GM23338 (cell line): ENCODE results near the gene PCSK7. TPM values are rescaled to one million over a fixed set of nuclear protein-coding genes. Genes with fewer than 3 reads are reported as not detected.
A peak's percentile ranks its signal among the peaks of the same experiment; 100 is the strongest.

Source experiments
- ATAC-seq: fragments of 200-7000 bp; cut with Tn5 transposase; 3 replicates; pipeline ENCODE4 v1.9.1; 2020
- DNase-seq: peaks from one replicate; pipeline ENCODE4 v3.0.0-alpha.2; 2015; ENCODE audit warnings: low spot score
- H2AFZ ChIP-seq: fragments of 200-600 bp; sonication (generic); 2 replicates; pipeline ENCODE4 v1.8.0; 2016; ENCODE audit warnings: antibody characterized with exemption, mild to moderate bottlenecking, moderate library complexity
- H3F3A ChIP-seq: fragments of 200-600 bp; sonication (generic); replicated peaks from 2 replicates; pipeline ENCODE4 v1.8.0; 2017; ENCODE audit warnings: antibody characterized with exemption, mixed run types, low read depth
- H3K27ac ChIP-seq: fragments of 200-600 bp; sonication (generic); 2 replicates; pipeline ENCODE4 v1.6.1; 2016; ENCODE audit warnings: low read depth
- H3K27me3 ChIP-seq: fragments of 200-600 bp; sonication (generic); 2 replicates; pipeline ENCODE4 v1.8.0; 2016; ENCODE audit warnings: mild to moderate bottlenecking, mixed run types, moderate library complexity; ENCODE audit not compliant: insufficient read depth
- H3K36me3 ChIP-seq: fragments of 200-600 bp; sonication (generic); 2 replicates; pipeline ENCODE4 v1.8.0; 2016; ENCODE audit warnings: mild to moderate bottlenecking; ENCODE audit not compliant: insufficient read depth
- H3K4me1 ChIP-seq: fragments of 200-600 bp; sonication (generic); 2 replicates; pipeline ENCODE4 v1.8.0; 2016; ENCODE audit warnings: mild to moderate bottlenecking, moderate library complexity; ENCODE audit not compliant: insufficient read depth
- H3K4me2 ChIP-seq: fragments of 200-600 bp; sonication (generic); 2 replicates; pipeline ENCODE4 v1.7.1; 2017; ENCODE audit warnings: mixed run types
- H3K4me3 ChIP-seq: fragments of 200-600 bp; sonication (generic); 2 replicates; pipeline ENCODE4 v1.6.1; 2016; ENCODE audit warnings: mixed run types
- H3K79me2 ChIP-seq: fragments of 200-600 bp; sonication (generic); replicated peaks from 2 replicates; pipeline ENCODE4 v1.8.0; 2017; ENCODE audit warnings: mild to moderate bottlenecking; ENCODE audit not compliant: insufficient read depth
- H3K9me2 ChIP-seq: fragments of 200-600 bp; sonication (generic); 2 replicates; pipeline ENCODE4 v1.8.0; 2017; ENCODE audit not compliant: insufficient read depth
- H4K20me1 ChIP-seq: fragments of 200-600 bp; sonication (generic); replicated peaks from 2 replicates; pipeline ENCODE4 v1.8.0; 2017; ENCODE audit warnings: mild to moderate bottlenecking; ENCODE audit not compliant: insufficient read depth
- H3K27ac Mint-ChIP-seq: 2 replicates; pipeline ENCODE4 v1.8.0; 2020; ENCODE audit warnings: inconsistent platforms, mild to moderate bottlenecking, moderate library complexity, mixed read lengths
- H3K27me3 Mint-ChIP-seq: 3 replicates; pipeline ENCODE4 v1.8.0; 2022; ENCODE audit warnings: low read depth, mild to moderate bottlenecking, moderate library complexity, mixed read lengths, inconsistent platforms; ENCODE audit not compliant: insufficient read depth, poor library complexity
- H3K36me3 Mint-ChIP-seq: 3 replicates; pipeline ENCODE4 v1.8.0; 2021; ENCODE audit warnings: low read depth, mild to moderate bottlenecking, inconsistent platforms, moderate library complexity, mixed read lengths
- H3K4me1 Mint-ChIP-seq: 3 replicates; pipeline ENCODE4 v1.8.0; 2020; ENCODE audit warnings: mild to moderate bottlenecking, inconsistent platforms, mixed read lengths
- H3K4me3 Mint-ChIP-seq: 3 replicates; pipeline ENCODE4 v1.8.0; 2021; ENCODE audit warnings: moderate library complexity, mild to moderate bottlenecking, inconsistent platforms, mixed read lengths
- H3K9me3 Mint-ChIP-seq: 3 replicates; pipeline ENCODE4 v1.8.0; 2020; ENCODE audit warnings: moderate library complexity, mild to moderate bottlenecking, inconsistent platforms, mixed read lengths
- CREB1 ChIP-seq: fragments of 250-450 bp; sonication (Bioruptor Pico); IDR thresholded peaks from 2 replicates; pipeline ENCODE4 v1.5.0; 2020; ENCODE audit warnings: low read depth, mild to moderate bottlenecking, moderate library complexity
- ETS1 ChIP-seq: IDR thresholded peaks from 2 replicates; pipeline ENCODE4 v1.6.1; 2016; ENCODE audit warnings: antibody characterized with exemption
- EZH2 ChIP-seq: fragments of 200-600 bp; sonication (generic); IDR thresholded peaks from one replicate; pipeline ENCODE4 v1.8.0; 2017; ENCODE audit warnings: antibody characterized with exemption, mild to moderate bottlenecking, low read depth; ENCODE audit not compliant: unreplicated experiment
- EZH2phosphoT487 ChIP-seq: fragments of 200-600 bp; sonication (generic); IDR thresholded peaks from one replicate; pipeline ENCODE4 v1.8.1; 2018; ENCODE audit warnings: antibody characterized with exemption; ENCODE audit not compliant: unreplicated experiment
- JUNB ChIP-seq: IDR thresholded peaks from one replicate; pipeline ENCODE4 v1.6.1; 2016; ENCODE audit warnings: antibody characterized with exemption; ENCODE audit not compliant: unreplicated experiment
- NANOG ChIP-seq: IDR thresholded peaks from 2 replicates; pipeline ENCODE4 v1.6.1; 2016; ENCODE audit warnings: antibody characterized with exemption, borderline replicate concordance
- POLR2AphosphoS5 ChIP-seq: IDR thresholded peaks from 2 replicates; pipeline ENCODE4 v1.6.1; 2016; ENCODE audit warnings: antibody characterized with exemption, low read depth
- REST ChIP-seq: IDR thresholded peaks from one replicate; pipeline ENCODE4 v1.6.1; 2018; ENCODE audit warnings: antibody characterized with exemption; ENCODE audit not compliant: unreplicated experiment
- STAT1 ChIP-seq: IDR thresholded peaks from one replicate; pipeline ENCODE4 v1.6.1; 2016; ENCODE audit warnings: antibody characterized with exemption; ENCODE audit not compliant: unreplicated experiment
- ZNF114 ChIP-seq: fragments of 250-450 bp; sonication (Bioruptor Pico); IDR thresholded peaks from 2 replicates; pipeline ENCODE4 v1.5.0; 2020; ENCODE audit warnings: mild to moderate bottlenecking, moderate library complexity
- ZNF331 ChIP-seq: fragments of 250-450 bp; sonication (Bioruptor Pico); IDR thresholded peaks from 2 replicates; pipeline ENCODE4 v1.5.0; 2020; ENCODE audit warnings: low read depth, mild to moderate bottlenecking, moderate library complexity
- ZNF462 ChIP-seq: fragments of 250-450 bp; sonication (Bioruptor Pico); IDR thresholded peaks from 2 replicates; pipeline ENCODE4 v1.5.0; 2020; ENCODE audit warnings: mild to moderate bottlenecking, moderate library complexity
- polyA plus RNA-seq: library from polyadenylated mRNA; unstranded; fragments of >200 nt; fragmentation: Nextera tagmentation; extraction: Ambion mirVana; gene quantifications from 2 replicates; pipeline ENCODE4 v1.2.1, GENCODE V29; 2016
- total RNA-seq: library from RNA; depleted of rRNA; stranded (reverse); fragments of >200 nt; shearing (Covaris generic); gene quantifications from 2 replicates; pipeline ENCODE4 v1.2.3, GENCODE V29; 2014
- TF ChIP-seq, protein P1 (sequence below), 2 experiments: fragments of 200-600 bp in 1 of 2; sonication (generic) in 1 of 2; conservative IDR thresholded peaks; 2 replicates each; pipeline versions ENCODE4 v1.5.1 to v1.6.1; 2016 to 2017; ENCODE audit warnings: antibody characterized with exemption in 2 of 2, low read depth in 2 of 2, mild to moderate bottlenecking in 2 of 2, moderate library complexity in 1 of 2

Gene PCSK7
- total and polyA plus RNA-seq, 2 experiments from 2014 or later, result 12.4 to 46.4 TPM

DNA sequence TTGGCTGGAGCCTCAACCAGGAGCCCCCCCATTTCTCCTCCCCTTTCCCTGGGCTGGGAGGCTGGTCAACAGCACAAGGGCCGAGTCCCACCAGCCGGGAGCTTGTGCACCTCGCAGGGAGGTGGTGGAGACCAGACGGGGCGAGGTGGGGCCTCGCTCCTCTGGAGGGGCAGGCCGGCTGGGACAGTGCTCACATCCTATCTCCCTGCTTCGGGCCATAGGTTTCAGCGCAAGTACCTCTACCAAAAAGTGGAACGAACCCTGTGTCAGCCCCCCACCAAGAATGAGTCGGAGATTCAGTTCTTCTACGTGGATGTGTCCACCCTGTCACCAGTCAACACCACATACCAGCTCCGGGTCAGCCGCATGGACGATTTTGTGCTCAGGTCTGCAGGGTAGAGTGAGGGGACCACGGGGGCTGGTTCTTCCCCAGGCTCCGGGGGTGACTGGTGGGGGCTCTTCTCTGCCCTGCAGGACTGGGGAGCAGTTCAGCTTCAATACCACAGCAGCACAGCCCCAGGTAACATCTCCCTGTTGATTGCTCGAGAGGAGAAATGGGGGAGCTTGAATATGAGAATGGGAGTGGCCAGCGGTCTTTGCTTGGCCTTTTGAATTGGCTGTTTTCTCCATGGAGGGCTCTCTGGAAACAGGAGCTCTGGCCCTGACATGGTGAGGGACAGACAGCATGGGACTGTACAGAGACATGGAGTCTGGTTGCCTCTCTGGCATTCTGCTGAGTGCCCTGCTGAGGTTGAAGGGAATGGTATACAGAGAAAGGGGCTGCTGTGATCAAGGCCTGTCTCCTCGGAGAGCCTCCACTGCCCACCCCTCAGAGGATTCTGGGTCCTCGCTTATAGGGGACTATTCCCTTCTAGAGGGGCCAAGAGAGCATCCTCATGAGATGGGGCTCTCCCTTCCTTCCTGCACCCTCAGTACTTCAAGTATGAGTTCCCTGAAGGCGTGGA, 50.0 kb downstream of the PCSK7 start:
- no peak overlapping the region for H3K27ac ChIP-seq
- Mint-ChIP-seq H3K27ac (no peak overlapping the region), H3K4me3 (no peak overlapping the region), H3K27me3 (peaks cover 20% of the 10 kb centered on the region), H3K36me3 (peaks cover 2% of the 10 kb centered on the region; the same call in 2 of the 3 replicates), H3K4me1 (peaks cover 26% of the 10 kb centered on the region), H3K9me3 (no peaks in the 10 kb centered on the region)
- no peak for DNase-seq
- H3K27me3 ChIP-seq, result no peaks in the 10 kb centered on the region
- ATAC-seq, result peak; percentile 1
- peaks cover 25% of the 10 kb centered on the region for H3K4me1 ChIP-seq
- H3K4me3 ChIP-seq, result no peak overlapping the region
- peaks cover 23% of the 10 kb centered on the region for H3F3A ChIP-seq
- no peaks in the 10 kb centered on the region for H3K9me2 ChIP-seq
- no peak overlapping the region for H3K4me2 ChIP-seq
- H3K36me3 ChIP-seq, result no peaks in the 10 kb centered on the region
- H4K20me1 ChIP-seq, result no peaks in the 10 kb centered on the region
- TF ChIP-seq POLR2AphosphoS5 (no peak), NANOG (no peak), ZNF331 (CRISPR knock-in tag) (no peak), REST (no peak), EZH2 (no peak), CREB1 (no peak), JUNB (no peak), STAT1 (no peak), ZNF462 (CRISPR knock-in tag) (no peak), EZH2phosphoT487 (no peak), ETS1 (no peak), ZNF114 (CRISPR knock-in tag) (no peak)
- TF ChIP-seq, protein P1, sequence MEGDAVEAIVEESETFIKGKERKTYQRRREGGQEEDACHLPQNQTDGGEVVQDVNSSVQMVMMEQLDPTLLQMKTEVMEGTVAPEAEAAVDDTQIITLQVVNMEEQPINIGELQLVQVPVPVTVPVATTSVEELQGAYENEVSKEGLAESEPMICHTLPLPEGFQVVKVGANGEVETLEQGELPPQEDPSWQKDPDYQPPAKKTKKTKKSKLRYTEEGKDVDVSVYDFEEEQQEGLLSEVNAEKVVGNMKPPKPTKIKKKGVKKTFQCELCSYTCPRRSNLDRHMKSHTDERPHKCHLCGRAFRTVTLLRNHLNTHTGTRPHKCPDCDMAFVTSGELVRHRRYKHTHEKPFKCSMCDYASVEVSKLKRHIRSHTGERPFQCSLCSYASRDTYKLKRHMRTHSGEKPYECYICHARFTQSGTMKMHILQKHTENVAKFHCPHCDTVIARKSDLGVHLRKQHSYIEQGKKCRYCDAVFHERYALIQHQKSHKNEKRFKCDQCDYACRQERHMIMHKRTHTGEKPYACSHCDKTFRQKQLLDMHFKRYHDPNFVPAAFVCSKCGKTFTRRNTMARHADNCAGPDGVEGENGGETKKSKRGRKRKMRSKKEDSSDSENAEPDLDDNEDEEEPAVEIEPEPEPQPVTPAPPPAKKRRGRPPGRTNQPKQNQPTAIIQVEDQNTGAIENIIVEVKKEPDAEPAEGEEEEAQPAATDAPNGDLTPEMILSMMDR (conservative IDR thresholded peaks at IDR 0.05; ENCODE audit: low read depth in 2 of 2), result no peak
- no peak overlapping the region for H2AFZ ChIP-seq
- peaks cover 5% of the 10 kb centered on the region; the same call in 1 of the 2 replicates for H3K79me2 ChIP-seq
